D341Med (cell line): ENCODE results near the gene PGGHG.
A peak's percentile ranks its signal among the peaks of the same experiment; 100 is the strongest.
"Not testable (repeated sequence)": the region's sequence is repeated elsewhere in the genome, so short reads cannot be mapped to it uniquely, and the experiment has no call there.

Experiments used
- DNase-seq: peaks from one replicate; pipeline ENCODE4 v3.0.0; 2012; ENCODE audit warnings: low spot score

PGGHG gene

GRCh38 chr11:313787-314553 lies 25.0 kb downstream of the PGGHG start, which contains the start of gene IFITM1:
IFITM1 (plus strand) TSS chr11:314040; CDS start chr11:314171, 131 bp downstream.
- no peak for DNase-seq

GRCh38 chr11:314554-314875 lies 25.6 kb downstream of the PGGHG start:
- DNase-seq, result not testable (repeated sequence)

GRCh38 chr11:315051-315481 lies 26.1 kb downstream of the PGGHG start:
- DNase-seq, result no peak

GRCh38 chr11:315516-315994 lies 26.6 kb downstream of the PGGHG start:
- no peak for DNase-seq

- DNase-seq, result peak; percentile 24
Measured at GRCh38 chr11:316031-316701, 27.2 kb downstream of the PGGHG start.

- peak; percentile 12 for DNase-seq
Measured at GRCh38 chr11:316891-317301, 28.0 kb downstream of the PGGHG start.

GRCh38 chr11:317668-318404 lies 28.9 kb downstream of the PGGHG start:
- peak; percentile 3 for DNase-seq

GRCh38 chr11:318405-319120 lies 29.6 kb downstream of the PGGHG start:
- not testable (repeated sequence) for DNase-seq

GRCh38 chr11:319121-319887 lies 30.4 kb downstream of the PGGHG start:
- peak; percentile 3 for DNase-seq

- DNase-seq, result not testable (repeated sequence)
Measured at GRCh38 chr11:319888-320273, 31.0 kb downstream of the PGGHG start.

GRCh38 chr11:324156-324555 lies 35.2 kb downstream of the PGGHG start:
- DNase-seq, result peak; percentile 14

GRCh38 chr11:324593-325517 lies 35.9 kb downstream of the PGGHG start:
- not testable (repeated sequence) for DNase-seq

GRCh38 chr11:325796-326591 lies 37.1 kb downstream of the PGGHG start:
- peak; percentile 3 for DNase-seq

GRCh38 chr11:326592-326841 lies 37.6 kb downstream of the PGGHG start:
- DNase-seq, result peak; percentile 4

- no peak for DNase-seq
Measured at GRCh38 chr11:326842-327580, 38.1 kb downstream of the PGGHG start.

GRCh38 chr11:327581-327923 lies 38.6 kb downstream of the PGGHG start:
- DNase-seq, result no peak

- no peak for DNase-seq
Measured at GRCh38 chr11:328012-328411, 39.1 kb downstream of the PGGHG start.

GRCh38 chr11:328516-329100 lies 39.7 kb downstream of the PGGHG start:
- not testable (repeated sequence) for DNase-seq

- no peak for DNase-seq
Measured at GRCh38 chr11:329886-330253, 40.9 kb downstream of the PGGHG start.
